VCaP (cell line): ENCODE results near the gene ZNF292.
"Not testable (repeated sequence)": the region's sequence is repeated elsewhere in the genome, so short reads cannot be mapped to it uniquely, and the experiment has no call there.

ENCODE experiments used
- H3K27ac ChIP-seq: fragments of 450-650 bp; 2 replicates; pipeline ENCODE4 v1.5.1; 2017
- TF ChIP-seq, protein P1 (sequence below): fragments of 450-650 bp; conservative IDR thresholded peaks from 2 replicates; pipeline ENCODE4 v1.5.1; 2017; ENCODE audit warnings: mild to moderate bottlenecking, moderate library complexity

The ZNF292 gene

DNA sequence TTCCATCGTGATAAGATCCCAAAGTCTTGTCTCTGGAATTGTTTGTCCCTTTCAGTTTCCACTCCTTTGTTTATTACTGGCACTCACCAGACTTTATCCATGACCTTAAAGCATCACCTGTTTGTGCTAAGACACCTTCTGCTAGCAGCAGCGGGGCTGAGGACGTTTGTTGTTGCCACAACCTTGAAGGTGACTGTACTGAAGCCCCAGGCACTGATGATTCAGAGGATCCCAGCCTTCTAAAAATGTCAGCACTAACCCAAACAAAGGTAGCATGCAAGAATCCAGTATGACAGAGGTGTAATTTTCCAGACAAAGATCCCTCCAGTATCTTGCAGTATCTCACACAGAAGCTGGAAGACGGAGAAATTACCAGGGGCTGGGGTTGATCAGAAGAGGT, 138.2 kb downstream of the ZNF292 start:
- H3K27ac ChIP-seq, result no peak overlapping the region
- TF ChIP-seq, protein P1, sequence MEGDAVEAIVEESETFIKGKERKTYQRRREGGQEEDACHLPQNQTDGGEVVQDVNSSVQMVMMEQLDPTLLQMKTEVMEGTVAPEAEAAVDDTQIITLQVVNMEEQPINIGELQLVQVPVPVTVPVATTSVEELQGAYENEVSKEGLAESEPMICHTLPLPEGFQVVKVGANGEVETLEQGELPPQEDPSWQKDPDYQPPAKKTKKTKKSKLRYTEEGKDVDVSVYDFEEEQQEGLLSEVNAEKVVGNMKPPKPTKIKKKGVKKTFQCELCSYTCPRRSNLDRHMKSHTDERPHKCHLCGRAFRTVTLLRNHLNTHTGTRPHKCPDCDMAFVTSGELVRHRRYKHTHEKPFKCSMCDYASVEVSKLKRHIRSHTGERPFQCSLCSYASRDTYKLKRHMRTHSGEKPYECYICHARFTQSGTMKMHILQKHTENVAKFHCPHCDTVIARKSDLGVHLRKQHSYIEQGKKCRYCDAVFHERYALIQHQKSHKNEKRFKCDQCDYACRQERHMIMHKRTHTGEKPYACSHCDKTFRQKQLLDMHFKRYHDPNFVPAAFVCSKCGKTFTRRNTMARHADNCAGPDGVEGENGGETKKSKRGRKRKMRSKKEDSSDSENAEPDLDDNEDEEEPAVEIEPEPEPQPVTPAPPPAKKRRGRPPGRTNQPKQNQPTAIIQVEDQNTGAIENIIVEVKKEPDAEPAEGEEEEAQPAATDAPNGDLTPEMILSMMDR, result no peak

DNA sequence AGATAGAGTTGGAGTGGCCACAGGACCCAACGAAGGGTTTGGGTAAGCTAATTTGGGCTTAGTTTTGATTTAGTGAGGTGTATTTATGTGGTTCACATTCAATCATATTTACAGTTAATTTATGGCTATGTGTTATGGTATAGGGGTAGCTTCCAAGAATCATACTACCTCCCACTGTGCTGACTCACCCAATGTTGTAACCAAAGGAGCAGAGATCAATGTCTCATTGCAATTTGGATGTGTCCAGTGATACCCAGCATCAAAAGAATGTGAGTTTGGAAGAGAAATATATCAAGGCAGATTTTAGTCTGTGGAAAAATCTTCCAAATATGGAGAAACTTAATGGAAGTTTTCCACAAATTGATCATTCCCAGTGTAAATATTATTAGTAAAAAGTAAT, 141.8 kb downstream of the ZNF292 start:
- TF ChIP-seq, protein P1, result no peak
- no peak overlapping the region for H3K27ac ChIP-seq

DNA sequence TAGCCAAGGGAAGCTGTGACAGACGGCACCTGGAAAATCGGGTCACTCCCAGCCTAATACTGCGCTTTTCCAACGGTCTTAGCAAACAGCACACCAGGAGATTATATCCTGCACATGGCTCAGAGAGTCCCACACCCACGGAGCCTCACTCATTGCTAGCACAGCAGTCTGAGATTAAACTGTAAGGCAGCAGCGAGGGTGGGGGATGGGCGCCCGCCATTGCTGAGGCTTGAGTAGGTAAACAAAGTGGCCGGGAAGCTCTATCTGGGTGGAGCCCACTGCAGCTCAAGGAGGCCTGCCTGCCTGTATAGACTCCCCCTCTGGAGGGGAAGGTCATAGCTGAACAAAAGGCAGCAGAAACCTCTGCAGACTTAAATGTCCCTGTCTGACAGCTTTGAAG, 145.9 kb downstream of the ZNF292 start:
- H3K27ac ChIP-seq, result not testable (repeated sequence)

DNA sequence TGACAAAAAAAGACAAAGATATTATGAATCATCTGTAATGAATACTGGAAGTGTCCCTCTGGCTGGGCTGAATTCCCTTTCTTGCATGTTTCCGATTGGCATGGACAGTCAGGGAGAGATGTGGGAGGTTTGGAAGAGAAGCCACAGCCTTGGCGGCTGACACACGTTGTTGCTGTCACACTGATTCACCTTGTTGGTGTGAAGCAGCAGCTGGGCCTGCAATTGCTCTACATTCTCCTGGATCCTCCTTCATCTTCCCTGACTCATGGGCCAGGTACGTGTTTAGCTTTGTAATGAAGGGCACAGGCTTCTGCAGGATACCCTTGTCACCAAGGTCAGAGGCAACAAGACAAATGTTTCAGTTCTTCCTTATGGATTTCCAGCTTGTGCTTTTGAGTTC, 153.6 kb downstream of the ZNF292 start:
- H3K27ac ChIP-seq, result no peak overlapping the region
- TF ChIP-seq, protein P1, result no peak

DNA sequence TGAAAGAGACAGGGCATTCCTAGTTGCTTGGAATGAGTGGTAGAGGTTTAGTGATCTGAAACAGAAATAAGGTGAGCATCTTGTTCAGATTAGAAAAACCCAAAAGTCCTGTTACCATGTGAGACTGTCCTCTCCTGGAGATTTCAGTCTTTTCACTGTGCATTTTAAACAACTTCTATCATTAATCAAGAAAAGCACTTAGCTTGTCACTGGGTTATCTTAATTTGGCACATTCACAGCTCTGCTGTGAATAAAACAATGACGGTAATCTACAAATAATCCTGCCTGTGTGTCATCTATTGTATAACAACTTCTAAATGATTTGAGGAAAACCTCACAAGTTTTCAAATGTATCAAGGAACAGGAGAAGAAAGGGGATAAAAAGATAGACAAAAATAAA, 157.5 kb downstream of the ZNF292 start:
- H3K27ac ChIP-seq, result no peak overlapping the region
- TF ChIP-seq, protein P1, result no peak
